Adrenal gland (tissue), 5 donors: Measurements from ENCODE around the gene C12orf50.

Experiments
- POLR2A ChIP-seq, 2 donors: fragments of 450-650 bp; IDR thresholded peaks; one replicate each; pipeline ENCODE4 v1.6.1; 2017; ENCODE audit warnings: antibody characterized with exemption in 2 of 2, mild to moderate bottlenecking in 2 of 2, moderate library complexity in 1 of 2
- TF ChIP-seq, protein P1 (sequence below), 6 experiments: fragments of 450-650 bp in 4 of 6; fragments of 200-600 bp in 2 of 6; sonication (generic) in 1 of 6; IDR thresholded peaks; 1 replicate in 5 of 6; 2 replicates in 1 of 6; pipeline versions ENCODE4 v1.5.1 to v1.8.0; 2016 to 2021; ENCODE audit warnings: antibody characterized with exemption in 6 of 6, mild to moderate bottlenecking in 2 of 6, moderate library complexity in 1 of 6
- donor health status: DM: no; HTN: no; CAD: no.

DNA sequence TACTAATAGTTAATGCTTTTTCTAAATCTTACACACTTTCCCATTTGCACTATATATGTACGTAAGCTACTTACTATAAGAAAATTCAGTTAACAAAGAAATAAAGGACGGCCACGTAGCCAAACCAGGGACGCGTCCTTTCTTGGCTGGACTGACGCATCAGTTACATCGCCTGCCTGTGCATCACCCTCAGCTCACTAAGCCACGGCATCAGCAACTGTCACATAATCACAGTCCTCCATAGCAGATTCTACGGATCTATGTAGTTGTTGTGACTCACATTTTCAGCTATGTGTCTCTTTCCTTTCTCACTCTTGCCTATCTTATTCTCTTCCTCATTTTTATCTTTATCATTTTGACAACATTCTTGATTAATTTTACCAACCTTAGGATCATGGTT is 38.1 kb upstream of the C12orf50 start:
- TF ChIP-seq POLR2A (IDR thresholded peaks at IDR 0.05) = no peak
- TF ChIP-seq, protein P1, sequence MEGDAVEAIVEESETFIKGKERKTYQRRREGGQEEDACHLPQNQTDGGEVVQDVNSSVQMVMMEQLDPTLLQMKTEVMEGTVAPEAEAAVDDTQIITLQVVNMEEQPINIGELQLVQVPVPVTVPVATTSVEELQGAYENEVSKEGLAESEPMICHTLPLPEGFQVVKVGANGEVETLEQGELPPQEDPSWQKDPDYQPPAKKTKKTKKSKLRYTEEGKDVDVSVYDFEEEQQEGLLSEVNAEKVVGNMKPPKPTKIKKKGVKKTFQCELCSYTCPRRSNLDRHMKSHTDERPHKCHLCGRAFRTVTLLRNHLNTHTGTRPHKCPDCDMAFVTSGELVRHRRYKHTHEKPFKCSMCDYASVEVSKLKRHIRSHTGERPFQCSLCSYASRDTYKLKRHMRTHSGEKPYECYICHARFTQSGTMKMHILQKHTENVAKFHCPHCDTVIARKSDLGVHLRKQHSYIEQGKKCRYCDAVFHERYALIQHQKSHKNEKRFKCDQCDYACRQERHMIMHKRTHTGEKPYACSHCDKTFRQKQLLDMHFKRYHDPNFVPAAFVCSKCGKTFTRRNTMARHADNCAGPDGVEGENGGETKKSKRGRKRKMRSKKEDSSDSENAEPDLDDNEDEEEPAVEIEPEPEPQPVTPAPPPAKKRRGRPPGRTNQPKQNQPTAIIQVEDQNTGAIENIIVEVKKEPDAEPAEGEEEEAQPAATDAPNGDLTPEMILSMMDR (IDR thresholded peaks at IDR 0.05) = no peak
